GM04503 (cell line): ENCODE results near the gene RPRD1B.

Source experiments
- DNase-seq: peaks from one replicate; pipeline ENCODE4 v3.0.0-alpha.2; 2012; ENCODE audit warnings: low read depth

RPRD1B gene

DNA sequence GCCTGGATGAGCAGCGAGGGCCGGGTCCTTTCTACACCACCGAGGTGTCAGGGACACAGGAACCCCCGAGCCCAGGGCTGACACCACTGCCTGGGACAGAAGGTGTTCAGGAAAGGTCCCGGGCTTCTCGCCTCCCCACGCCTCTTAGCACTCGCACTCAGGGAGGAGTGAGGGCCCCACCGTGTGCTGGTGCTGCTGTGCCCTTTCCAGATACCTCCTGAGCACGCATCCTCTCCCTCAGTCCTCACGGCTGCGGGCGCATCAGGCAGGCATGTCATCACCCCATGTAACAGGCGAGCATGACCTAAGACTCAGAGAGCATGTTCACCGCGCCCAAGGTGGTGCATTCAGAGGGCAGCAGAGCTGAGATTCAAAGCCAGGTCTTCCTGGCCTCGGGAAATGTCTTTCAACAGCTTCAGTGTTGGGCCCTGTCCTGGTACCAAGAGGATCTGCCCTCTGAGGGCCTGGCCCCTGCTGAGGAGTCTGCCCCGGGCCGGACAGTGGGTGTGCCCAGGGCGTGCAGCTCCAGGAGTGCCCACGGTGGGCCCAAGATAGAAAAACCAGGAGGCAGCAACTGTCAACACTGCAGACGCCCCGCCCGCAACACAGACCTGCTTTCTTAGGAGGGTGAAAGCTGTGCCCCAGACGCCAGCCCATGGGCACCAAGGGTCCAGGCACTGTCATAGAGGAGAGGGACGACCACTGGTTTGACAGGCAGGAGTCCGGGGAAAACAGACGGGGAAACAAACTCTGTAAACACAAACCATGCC lies 102.3 kb downstream of the RPRD1B start:
- DNase-seq = no peak

DNA sequence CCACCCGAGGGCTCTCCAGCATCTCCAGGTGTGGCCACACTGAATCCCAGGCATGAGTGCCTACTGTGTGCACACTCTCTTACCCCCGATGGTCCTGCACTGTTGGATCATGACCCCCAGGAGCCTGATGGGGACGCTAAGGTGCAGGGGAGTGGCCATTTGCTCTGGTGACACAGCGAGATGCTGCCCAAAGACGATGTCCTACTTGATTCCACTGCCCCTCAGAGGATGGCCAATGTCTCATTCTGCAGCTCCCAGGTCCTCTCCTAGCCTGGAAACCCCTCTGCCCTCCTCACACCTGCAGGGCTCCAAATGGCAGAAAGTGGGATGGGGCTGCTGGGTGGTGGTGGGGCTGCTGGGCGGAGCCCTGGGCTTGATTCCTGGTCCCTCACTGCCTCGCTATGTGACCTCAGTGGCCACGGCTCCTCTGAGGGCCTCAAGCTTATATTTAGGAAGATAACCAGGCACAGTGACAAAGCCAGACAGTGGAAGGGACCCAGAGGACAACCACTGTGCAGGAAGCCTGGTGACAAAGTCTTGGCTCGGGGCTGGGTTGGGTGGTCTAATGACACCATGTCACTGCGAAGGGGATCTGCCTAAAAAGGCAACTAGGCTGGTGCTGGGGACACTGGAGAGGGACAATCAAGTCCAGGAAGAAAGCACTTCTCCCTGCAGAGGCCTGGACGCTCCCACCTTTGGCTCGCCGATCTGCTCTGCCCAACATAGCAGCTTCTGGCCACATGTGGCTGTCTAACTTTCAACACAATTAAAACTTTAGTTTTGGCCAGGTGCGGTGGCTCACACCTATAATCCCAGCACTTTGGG lies 103.1 kb downstream of the RPRD1B start:
- no peak for DNase-seq

DNA sequence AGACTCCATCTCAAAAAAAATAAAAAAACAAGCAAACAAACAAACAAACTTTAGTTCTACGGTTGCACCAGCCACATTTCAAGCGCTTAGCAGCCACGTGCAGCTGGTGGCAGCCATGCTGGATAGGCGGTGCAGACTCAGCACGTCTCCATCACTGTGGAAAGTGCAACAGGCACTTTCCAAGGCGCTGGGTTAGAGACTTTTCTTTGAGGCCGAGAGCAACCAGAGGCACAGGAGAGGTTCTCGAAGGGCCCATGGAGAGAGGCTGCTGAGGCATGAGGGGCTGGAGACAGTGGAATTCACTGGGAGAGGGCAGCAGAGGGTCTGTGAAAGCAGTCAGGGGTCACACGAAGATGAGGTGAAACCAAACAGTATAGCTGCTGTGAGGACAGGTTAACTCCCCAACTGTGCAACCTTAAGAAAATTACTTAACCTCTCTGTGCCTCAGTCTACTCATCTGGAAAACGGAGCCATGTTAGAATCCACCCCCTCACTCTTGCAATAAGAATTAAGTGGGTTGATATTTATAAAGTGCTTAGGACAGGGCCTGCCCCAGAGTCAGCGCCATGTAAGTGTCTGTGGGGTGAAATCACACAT lies 104.0 kb downstream of the RPRD1B start:
- no peak for DNase-seq

DNA sequence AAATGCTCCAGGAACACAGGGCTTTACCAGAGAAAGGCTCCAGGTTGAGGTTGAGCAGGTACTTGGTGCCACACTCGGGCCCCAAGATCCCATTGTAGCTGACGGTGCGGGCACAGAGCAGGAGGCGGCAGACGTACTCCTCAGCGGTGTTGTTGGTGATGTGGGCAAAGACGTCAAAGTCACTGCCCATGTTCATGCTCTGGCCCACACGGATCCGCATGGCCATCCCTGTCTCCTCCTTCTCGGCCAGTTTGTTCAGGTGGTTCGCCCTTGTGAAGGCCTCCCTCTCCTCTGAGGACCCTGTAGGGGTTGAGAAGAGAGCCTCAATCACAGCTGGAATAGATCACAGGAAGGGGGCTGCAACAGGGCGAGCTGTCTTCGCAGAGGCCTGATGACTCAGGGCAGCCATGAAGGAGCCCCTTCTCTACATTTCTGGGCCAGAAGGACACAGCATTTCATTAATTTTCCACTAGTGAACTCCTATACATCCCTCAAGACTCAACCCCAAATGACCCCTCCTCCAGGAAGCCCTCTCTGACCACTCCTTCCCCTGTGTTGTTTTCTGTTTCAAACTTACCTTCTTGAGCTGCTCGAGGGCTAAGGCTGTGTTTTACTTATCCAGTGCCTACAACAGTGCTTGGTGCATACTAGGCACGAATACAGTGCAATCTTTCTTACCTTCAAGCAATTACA lies 104.7 kb downstream of the RPRD1B start:
- no peak for DNase-seq

DNA sequence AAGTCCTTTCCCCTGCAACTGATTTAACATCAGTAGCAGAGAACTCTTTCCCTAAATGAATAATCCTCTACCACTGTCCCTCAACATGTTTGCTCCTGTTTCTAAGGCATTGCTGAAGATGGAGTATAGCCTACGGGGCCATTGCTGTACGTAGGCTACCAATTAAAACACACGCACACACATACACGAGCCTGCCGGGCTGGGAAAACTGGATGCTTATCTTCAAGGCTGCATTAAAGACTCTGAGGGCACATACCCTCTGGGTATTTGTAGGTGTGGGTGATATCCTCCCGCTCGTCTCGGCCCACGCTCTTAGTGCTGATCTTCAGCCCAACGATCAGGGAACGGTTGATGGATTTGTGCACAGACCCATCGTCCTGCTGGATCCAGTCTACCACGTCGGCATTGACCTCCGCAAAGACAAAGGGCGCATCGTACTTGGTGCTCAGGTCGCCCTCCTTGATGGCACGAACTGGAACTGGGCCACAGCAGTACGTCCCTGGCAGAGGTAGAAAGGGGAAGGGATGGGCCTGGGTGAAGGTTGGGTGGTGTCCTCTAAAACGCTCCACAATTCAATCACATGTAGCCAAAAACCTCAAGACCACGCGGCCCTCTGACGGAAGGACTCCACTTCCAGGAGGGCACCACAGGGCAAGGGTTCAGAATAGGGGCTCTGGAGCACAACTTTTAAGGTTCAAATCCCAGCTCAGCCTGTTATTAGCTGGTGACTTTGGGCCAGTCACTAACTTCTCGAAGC lies 105.8 kb downstream of the RPRD1B start:
- DNase-seq = no peak

GRCh38 chr20:38139977-38140753 lies 106.6 kb downstream of the RPRD1B start:
- no peak for DNase-seq

DNA sequence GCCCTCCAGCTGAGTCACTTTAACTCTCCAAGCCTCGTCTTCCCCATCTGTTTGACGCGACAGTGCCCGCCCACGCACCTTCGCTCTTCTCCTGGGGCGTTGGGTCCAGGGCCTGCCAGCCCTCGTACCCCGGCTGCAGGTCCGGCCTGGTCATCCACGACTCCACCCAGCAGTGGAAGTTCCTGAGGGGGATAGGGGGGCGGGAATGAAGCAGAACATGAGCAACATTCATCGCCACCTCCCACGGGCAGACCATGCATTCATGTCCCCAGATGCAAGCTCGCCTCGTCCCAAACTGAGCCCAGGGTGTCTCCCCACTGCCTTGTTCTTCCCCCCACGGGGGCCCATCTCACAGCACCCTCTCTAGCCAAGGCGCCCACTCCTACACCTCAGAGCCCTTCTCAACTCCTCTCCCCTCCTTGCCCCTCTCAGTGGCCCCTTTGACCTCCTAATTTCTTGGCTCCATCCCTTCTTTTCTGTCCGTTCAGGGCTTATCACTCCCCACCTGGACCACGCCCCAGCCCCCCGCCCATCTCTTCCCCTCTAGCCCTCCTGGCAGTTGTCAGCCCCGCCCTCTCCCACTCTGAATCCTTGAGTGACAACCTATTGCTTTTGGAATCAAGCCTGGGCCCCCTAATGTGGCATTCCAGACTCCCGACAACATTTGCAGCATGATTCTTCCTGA lies 107.8 kb downstream of the RPRD1B start:
- no peak for DNase-seq
